ENCODE results near the gene RAD51B. TPM values are rescaled to one million over a fixed set of nuclear protein-coding genes. Genes with fewer than 3 reads are reported as not detected.

The RAD51B gene
- total and polyA plus RNA-seq, 3 donors from 2014 or later = 5.5 to 22.5 (median 19.1) TPM

DNA sequence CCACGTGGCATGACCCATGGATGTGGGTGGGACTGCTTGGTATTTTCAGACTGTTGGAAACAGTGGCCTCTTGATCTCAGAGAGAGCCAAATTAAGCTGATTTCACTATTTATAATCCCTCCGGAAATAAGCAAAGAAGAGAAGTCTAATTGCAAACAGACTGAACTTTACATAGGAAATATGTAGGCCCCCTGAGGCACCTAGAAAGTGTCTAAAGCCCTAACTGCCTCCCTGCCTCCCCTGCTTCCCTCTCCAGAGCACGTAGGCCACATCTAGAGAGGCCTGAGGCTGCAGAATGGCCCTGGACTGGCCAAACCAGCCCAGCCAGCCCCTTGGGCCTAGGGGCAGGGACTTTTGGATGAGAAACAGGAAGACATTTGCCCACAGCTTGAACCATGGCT, 849.5 kb downstream of the RAD51B start:
- no peak for TF ChIP-seq POLR2A (IDR thresholded peaks at IDR 0.05)
- Histone ChIP-seq H3K9me3 (no peaks in the 10 kb centered on the region), H3K36me3 (ENCODE audit: low read depth, missing control alignments) (no peaks in the 10 kb centered on the region), H3K4me3 (no peak overlapping the region), H3K27ac (no peak overlapping the region), H3K27me3 (no peaks in the 10 kb centered on the region), H3K4me1 (peaks cover 47% of the 10 kb centered on the region)
- intact Hi-C loops (cut with DNase I; ENCODE audit: low total_unique reads) = no loop called here
- WGBS, 2 donors = 56 to 64% methylated on average over 3 of the region's 3 CpGs
- DNase-seq = no peak

DNA sequence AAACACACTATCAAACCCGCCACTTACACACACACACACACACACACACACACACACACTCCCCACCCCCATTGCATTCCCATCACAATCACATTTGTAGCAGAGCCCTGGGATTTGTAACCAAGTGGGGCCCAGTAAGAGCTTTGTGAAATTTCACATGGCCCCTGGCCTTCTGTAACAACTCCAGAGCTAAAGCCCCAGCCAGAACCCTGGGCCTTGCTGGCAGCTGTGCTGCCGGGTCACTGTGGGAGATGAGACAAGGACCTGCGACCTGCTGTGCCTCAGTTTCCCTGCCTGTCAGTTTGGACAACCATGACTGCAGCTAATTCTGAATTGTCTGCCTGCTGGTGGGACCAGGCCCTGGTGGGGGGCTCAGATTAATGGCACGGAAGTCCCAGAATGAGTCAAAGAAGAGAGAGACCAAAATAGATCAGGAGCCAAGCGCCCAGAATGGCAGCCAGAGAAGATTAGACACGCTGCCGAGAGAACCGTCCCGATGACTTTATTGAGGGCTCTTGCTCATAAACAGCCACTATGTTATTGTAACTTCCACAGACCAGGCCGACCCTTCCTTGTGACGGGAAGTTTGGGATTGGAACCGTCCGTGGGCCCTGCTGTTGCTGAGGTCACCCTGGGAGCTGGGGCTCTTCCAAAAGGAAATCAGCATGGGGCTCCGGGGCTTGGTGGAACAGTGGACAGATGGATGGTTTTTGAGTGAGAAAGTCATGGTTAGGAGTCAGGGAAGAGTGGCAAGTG, 850.2 kb downstream of the RAD51B start:
- Histone ChIP-seq H3K9me3 (no peaks in the 10 kb centered on the region), H3K4me3 (no peak overlapping the region), H3K4me1 (peaks cover 40% of the 10 kb centered on the region), H3K27ac (no peak overlapping the region), H3K27me3 (no peaks in the 10 kb centered on the region), H3K36me3 (ENCODE audit: low read depth, missing control alignments) (no peaks in the 10 kb centered on the region)
- TF ChIP-seq, protein P1, sequence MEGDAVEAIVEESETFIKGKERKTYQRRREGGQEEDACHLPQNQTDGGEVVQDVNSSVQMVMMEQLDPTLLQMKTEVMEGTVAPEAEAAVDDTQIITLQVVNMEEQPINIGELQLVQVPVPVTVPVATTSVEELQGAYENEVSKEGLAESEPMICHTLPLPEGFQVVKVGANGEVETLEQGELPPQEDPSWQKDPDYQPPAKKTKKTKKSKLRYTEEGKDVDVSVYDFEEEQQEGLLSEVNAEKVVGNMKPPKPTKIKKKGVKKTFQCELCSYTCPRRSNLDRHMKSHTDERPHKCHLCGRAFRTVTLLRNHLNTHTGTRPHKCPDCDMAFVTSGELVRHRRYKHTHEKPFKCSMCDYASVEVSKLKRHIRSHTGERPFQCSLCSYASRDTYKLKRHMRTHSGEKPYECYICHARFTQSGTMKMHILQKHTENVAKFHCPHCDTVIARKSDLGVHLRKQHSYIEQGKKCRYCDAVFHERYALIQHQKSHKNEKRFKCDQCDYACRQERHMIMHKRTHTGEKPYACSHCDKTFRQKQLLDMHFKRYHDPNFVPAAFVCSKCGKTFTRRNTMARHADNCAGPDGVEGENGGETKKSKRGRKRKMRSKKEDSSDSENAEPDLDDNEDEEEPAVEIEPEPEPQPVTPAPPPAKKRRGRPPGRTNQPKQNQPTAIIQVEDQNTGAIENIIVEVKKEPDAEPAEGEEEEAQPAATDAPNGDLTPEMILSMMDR (IDR thresholded peaks at IDR 0.05) = no peak
- TF ChIP-seq POLR2A (IDR thresholded peaks at IDR 0.05) = no peak
- no peak for DNase-seq
- WGBS, 2 donors = 61 to 67% methylated on average over 13 to 14 of the region's 14 CpGs
- intact Hi-C loops (cut with DNase I; ENCODE audit: low total_unique reads) = no loop called here

DNA sequence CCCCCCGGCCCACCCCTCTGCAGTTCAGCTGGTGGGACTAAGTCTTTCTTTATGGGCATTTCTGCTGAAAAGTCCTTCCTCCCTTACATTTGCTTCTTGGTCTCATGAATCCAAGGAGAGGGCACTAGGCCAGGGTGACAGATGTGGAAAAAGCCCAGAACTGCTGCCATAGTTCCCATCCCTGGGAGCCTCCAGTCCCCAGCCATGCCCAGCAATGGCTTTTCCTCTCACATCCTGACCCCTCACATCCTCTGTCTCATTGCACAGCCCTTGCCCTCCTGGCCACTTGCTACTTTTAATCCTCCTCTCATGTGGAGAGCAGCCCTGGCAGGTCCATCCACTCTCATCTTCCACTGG, 850.8 kb downstream of the RAD51B start:
- Histone ChIP-seq H3K27ac (no peak overlapping the region), H3K4me1 (peaks cover 37% of the 10 kb centered on the region), H3K9me3 (no peaks in the 10 kb centered on the region), H3K27me3 (no peaks in the 10 kb centered on the region), H3K4me3 (no peak overlapping the region), H3K36me3 (ENCODE audit: low read depth, missing control alignments) (no peaks in the 10 kb centered on the region)
- no peak for DNase-seq
- whole genome bisulfite sequencing, 2 donors = 85 to 96% methylated on average over 1 of the region's 1 CpG
- TF ChIP-seq POLR2A (IDR thresholded peaks at IDR 0.05) = no peak
- TF ChIP-seq, protein P1 (IDR thresholded peaks at IDR 0.05) = no peak
- intact Hi-C loops (cut with DNase I; ENCODE audit: low total_unique reads) = no loop called here

DNA sequence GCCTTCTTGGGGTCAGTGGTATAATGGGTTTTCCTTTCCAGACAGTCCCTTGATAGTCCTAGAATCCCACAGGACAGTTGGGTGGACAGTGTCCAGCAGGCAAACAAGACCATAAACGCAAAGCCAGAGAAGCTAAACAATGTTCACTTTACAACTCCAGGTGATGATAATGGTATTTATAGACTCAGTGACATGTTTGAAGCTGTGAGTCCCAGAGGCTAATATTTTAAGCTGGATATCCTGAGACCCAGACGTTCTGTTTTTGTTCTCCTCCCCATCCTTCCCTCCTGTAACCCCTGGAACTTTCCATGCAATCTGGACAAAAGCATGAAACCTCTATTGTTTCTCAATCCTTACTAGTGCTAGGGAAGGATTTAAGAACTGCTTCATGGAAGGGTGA, 852.3 kb downstream of the RAD51B start:
- Histone ChIP-seq H3K4me1 (peaks cover 28% of the 10 kb centered on the region), H3K9me3 (no peaks in the 10 kb centered on the region), H3K4me3 (no peak overlapping the region), H3K27ac (peak overlapping the region in 1 of 2 donors; percentile 47), H3K36me3 (ENCODE audit: low read depth, missing control alignments) (no peaks in the 10 kb centered on the region), H3K27me3 (no peaks in the 10 kb centered on the region)
- WGBS, 2 donors = 29 to 39% methylated on average over 2 of the region's 2 CpGs
- intact Hi-C loops (cut with DNase I; ENCODE audit: low total_unique reads) = no loop called here
- TF ChIP-seq, protein P1 (IDR thresholded peaks at IDR 0.05) = no peak
- TF ChIP-seq POLR2A (IDR thresholded peaks at IDR 0.05) = no peak
- DNase-seq = no peak

DNA sequence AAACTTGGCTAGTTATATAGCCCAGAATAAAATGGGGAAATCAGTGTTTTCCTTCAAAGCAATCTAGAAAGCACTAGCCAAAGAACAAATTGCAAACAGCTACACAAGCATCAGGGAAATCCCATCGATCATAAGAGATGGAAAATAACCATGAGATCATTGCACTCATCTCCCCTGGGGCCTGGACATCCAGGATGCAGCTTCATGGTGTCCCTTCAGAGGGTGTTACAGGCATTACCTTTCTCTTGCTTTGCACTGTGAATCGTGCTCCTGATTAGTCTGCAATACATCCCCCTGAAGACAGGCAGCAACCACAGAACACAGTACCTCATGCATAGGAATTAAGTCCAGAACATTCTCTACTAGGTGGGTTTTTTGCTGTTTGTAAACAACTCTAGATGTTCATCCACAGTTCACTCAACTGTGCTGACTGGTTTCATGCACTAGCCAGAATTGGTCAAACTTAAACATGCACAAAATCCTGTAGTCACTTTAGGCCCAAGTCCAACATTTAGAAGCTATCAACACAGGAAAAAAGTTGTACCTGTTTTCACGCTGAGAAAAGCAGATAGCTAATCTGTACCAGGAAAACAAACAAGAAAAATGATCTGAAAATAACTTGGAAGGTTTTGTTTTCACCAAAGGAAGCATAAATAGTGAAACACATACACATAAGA, 853.2 kb downstream of the RAD51B start:
- Histone ChIP-seq H3K4me1 (peaks cover 28% of the 10 kb centered on the region), H3K27ac (peak overlapping the region in 1 of 2 donors; percentile 47)
- intact Hi-C loops (cut with DNase I; ENCODE audit: low total_unique reads) = no loop called here

More for the DNA sequence above, 853.2 kb downstream of the RAD51B start:
- WGBS, 2 donors = 48 to 52% methylated on average over 3 of the region's 3 CpGs
- no peak for DNase-seq
- Histone ChIP-seq H3K27me3 (no peaks in the 10 kb centered on the region), H3K36me3 (ENCODE audit: low read depth, missing control alignments) (no peaks in the 10 kb centered on the region), H3K4me3 (no peak overlapping the region), H3K9me3 (no peaks in the 10 kb centered on the region)
- TF ChIP-seq, protein P1 (IDR thresholded peaks at IDR 0.05) = no peak
- no peak for TF ChIP-seq POLR2A (IDR thresholded peaks at IDR 0.05)
